RPMI7951 (cell line): ENCODE data around the gene CNN3. TPM values are rescaled to one million over a fixed set of nuclear protein-coding genes. Genes with fewer than 3 reads are reported as not detected.

Experiments used
- DNase-seq: peaks from one replicate; pipeline ENCODE4 v3.0.0-alpha.2; 2012; ENCODE audit warnings: low read depth
- total RNA-seq: library from RNA; depleted of rRNA; stranded (reverse); fragments of >200 nt; shearing (Covaris generic); gene quantifications from 2 replicates; pipeline ENCODE4 v1.2.3, GENCODE V29; 2014

CNN3 gene
- total RNA-seq, 1 experiment from 2014 or later: 321 TPM

DNA sequence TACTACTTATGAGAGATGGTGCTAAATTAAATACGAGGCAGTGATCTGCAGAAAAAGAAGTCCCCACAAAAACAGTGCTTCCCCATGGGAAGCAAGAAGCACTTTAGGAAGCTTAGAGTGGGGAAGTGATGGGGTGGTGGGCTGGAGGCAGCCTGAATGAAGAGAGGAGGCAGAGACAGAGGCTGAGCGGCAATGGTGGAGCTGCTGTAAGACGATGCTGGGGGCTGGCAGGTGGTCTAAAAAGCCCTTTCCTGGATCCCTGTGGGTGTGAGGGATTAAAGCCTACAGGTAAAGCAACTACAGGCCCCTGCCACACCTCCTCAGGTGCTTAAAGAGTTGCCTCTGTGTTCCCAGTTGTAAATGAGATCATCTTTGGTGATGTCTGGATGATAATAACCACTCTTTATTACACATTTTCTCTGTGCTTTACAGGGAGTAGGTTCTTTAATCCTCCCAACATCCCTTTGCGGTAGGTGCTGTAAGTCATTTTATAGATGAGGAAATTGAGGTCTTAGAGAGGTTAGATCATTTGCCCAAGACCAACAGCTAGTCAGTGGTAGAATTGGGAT, 39.2 kb downstream of the CNN3 start:
- no peak for DNase-seq

DNA sequence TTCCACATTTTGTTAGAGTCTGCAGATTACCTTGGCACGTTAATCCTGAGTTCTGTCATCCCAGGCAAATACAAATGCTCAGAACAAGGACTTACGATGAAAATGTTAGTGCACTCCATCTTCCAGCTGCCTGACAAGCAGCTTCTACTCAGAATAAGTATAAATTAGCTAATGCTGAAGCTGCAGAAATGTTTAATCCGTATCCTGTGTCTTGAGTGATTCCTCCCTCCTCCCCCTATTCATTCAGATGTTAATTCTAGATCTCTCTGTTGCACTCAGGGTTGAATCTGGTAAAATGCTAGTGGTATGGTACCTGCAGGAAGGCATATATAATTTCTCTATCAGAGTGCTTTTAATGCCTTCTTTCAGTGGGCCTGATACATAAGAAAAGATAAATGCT, 39.8 kb downstream of the CNN3 start:
- DNase-seq: no peak

DNA sequence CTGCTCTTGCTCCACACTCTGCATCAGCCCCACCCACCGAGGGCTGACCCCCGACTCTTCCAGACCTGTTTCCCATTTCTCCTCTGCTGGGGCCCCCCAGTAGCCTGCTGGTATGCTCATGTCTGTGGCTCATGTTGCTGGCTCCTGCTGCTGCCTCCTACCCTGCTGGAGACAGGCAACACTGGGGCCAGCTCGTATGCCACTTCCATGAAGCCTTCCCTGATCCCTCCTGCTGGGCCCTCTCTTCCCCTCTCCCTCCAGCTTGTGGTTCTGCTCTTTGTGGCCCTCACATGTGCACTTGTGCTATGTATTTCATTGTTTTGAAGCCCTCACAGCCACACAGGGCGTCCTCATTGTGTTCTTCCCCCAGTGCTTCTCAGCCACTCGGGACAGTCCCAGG, 40.5 kb downstream of the CNN3 start:
- no peak for DNase-seq

DNA sequence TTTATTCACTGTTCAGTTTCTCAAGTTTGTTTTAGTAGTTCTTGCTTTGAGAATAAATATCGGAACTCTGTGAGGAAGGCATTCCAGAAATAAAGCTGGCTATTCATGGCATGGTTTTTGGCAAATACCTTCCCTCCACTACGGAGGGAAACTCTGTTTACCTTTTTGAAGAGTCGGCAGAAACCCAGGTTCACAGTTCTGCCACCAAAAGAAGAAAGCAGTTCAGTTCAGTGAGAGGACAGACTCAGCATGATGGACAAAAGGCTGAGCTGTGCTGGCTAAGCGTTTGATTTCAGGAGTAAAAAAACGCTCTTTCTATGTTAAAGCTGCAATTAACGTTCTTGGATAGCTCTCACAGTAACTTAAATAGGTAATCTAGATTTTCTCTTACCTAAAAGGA, 42.4 kb downstream of the CNN3 start:
- no peak for DNase-seq

DNA sequence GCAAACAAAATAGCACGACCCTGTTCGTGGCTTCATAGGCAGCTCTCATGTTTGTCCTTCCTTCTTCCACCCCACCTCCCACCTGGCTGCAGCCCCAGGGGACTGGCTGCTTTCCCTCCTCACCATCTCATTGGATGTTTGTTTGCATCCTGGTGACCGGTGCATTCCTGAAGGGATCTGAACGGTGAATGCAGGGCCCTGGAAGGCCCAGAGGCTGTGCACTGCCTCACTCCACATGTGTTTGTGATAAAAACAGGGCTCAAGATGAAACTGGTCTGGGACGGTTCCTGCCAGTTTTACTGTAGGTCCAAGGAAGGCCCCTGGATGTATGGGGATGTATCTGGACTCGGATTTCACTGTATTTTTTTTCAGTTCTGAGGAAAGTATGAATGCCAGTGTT, 42.8 kb downstream of the CNN3 start:
- DNase-seq: peak; percentile 86

DNA sequence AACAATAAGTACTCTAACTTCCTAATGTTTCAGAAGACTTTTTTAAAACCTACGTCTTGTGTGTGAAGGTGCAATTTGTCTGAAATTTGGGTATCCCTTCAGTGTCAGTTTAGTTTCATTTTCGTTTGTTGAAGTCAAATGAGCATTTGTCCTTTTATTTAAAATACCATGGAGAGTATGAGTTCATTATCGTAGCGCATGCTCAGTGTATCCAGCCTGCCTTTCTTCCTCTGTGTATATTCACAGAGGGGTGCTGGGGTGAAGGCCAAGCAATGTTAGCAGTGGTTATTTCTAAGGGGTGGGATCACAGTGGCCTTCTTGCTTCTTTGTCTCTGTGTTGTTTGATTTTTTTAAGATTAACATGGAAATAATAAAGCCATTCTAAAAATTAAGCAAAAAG, 43.2 kb downstream of the CNN3 start:
- DNase-seq: peak; percentile 61

DNA sequence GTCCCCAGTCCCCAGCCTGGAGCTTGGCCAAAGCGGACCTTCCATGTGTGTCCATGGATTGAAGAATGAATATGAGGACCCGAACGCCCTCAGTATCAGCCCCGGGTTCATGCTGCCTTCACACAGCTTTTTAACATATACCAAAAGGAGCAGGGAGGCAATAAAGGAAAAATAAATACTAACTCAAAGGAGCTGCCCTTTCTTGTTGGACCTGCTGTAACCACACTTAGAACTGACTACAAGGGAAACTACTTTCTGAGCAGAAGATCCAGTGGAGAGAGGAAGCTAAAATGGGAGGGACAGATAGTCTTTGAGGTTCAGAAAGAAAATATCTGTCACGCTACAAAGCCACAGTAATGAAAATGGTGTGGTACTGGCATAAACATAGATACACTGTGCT, 48.6 kb downstream of the CNN3 start:
- DNase-seq: peak; percentile 37

DNA sequence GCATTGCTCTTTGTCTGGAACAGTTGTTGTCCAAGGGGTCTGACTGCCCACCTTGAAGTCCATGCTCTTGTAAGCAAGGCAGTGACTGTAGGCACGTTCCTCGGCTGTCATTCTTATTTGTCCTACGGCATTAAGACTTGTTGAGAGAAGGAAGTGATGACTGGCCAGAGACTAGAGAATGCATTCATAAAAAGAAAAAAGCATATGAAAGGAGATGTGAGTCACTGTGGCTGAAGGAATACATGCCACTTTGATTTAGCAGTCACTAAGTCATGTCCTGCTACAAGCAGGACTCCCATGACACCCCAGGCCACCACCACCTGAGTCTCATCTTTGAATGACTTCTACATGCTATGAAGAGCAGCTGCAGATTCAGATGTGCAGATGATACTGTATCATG, 50.5 kb downstream of the CNN3 start:
- DNase-seq: peak; percentile 80

DNA sequence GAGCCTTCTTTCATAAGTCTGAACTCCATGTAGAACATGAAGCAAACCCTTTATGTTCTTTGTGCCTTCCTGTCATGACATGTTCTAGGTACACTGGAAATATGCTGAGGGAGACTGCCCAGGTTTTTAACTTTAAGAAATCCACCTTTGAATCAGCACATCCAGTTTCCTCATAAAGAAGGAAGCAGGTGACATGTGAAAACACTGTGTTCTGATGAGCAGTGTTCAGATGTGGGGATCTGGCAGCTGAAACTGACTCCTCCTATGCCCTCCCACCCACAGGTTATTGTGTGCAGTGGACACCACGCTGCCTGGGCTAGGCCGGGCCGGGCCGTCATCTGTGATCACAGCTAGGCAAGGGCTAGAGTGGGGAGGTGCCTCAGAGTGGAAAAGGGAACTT, 51.1 kb downstream of the CNN3 start:
- DNase-seq: no peak

DNA sequence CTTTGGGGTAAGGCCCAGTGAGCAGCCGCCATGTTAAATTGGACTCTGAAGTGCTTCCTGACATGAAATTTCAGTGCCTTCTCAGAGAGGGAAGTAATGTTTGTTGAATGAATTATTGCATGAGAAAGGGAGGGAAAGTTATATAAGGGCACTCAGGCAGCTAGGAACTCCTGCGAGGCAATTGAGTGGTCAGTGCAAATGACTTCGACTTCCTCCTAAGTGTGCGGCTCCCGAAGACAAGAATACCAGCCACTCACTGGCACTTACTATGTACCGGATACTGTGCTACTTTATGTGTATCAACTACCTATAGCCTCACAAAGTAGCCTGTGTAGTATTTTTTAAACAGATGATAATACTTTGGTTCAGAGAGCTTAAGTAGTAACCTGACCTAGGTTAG, 52.5 kb downstream of the CNN3 start:
- no peak for DNase-seq

DNA sequence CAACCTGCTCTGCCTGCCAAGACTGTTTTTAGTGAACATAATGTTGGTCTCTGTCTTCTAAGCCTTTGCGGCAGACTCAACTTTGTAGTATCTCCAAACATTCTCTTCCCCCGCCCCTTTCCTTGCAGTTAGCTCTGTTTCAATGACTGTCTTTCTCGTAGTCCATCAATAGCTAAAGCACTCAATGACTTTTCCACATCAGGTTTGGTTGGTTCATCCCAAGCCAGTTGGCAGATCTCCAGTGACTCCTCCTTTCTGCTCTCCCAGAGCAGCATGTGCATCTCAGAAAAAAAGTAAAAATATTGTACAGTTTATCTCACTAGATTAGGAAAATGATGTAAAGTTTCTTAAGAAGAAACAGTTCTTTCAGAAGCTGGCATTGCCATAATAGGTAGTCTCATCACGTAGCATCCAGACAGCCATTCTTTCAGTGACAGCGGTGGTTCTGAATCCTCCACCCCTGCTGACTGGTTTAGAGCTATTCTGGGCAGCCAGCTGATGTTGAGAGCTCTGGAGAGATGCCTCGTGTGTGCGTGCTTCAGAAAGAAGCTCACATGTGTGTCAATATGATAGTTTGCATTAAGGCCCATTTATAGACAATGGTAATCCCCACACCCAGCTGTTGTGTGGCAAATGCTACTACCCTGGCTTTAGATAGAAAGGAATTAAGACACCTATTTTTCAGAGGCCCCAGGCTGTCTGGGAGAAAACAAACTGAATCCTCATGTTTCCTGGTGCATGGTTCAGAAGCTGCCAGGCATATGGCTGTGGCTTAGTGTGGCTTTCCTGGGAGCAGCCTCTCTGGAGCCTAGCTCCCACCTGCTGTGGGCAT, 53.2 kb downstream of the CNN3 start:
- peak; percentile 68 for DNase-seq

DNA sequence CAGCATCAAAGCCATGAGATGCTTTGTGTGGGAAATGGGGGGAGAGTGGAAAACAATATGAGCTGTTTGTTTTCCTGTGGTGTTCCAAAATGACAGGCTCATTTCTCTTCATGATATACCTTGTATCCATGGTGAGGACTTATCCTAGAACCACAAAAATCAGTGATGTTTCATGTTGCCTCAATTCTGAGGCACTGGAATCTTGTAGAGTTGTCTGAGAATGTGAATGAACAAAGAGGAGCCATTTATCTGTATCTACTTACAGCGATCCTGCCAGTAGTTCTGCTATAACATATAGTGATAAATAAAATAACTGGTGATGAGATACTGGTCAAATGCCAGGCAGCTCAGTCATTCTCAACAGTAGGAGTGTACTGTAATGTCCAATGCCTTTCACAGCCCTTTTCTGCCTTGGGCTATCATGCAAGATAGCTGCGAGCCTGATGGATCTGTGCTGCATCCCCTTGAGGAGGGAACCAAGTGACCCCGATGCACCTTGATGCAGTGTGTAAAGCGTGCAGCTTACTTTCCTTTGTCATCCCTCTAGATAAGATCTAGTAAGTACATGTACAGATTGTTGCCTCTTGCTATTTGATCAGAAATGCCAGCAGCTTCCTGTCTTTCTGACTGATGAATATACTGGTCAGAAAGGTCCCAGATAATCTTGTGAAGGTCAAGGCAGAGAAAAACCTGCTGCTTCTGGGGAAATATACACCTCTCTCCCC, 54.0 kb downstream of the CNN3 start:
- DNase-seq: no peak

DNA sequence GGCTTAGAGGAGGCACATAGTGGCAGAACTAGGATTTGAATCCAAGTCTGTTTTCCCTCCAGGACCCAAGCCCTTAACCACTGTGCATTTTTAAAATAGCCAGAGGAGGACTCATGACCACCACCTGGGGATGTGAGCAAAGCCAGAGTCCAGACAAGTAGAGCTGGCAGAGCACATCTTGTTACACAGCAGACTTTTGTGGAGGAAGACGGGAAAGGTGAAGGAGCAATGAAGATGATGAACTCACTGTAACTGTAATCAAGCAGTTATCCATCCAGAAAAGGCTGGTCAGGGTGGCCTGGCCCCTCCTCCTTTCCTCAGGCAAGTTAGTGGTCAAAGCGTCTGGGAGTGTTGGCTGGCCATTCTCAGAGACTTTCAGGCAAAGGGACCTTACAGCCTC, 55.9 kb downstream of the CNN3 start:
- DNase-seq: peak; percentile 73

DNA sequence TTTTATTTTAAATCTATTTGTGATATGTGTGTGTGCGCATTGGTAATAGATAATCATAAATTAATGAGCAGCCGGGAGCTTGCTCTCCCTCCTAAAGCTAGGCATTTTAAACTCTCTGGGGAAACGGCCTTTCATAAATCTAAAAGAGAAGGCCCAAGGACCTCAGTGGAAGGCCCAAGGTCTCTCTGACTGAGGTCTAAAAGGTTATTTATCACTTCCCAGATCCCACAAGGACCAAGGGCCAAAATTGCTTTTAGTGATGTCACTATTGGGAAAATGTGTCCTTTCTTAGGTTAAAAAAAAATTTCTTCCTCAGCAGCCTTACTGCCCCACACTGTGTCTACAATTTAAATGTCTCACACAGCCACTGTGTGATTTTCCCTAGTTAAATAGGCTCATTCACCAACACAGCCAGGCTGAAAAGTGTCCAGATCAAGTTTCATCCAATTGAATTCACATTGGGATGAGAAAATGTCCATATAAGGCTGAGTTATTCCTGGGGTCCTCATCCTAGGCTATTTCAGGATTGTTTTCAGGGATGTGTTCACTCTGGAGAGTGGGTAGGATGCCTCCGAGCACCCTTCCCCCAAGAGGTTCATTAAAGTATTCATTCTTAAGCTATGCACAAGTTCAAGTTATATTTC, 60.6 kb downstream of the CNN3 start:
- DNase-seq: peak; percentile 82

DNA sequence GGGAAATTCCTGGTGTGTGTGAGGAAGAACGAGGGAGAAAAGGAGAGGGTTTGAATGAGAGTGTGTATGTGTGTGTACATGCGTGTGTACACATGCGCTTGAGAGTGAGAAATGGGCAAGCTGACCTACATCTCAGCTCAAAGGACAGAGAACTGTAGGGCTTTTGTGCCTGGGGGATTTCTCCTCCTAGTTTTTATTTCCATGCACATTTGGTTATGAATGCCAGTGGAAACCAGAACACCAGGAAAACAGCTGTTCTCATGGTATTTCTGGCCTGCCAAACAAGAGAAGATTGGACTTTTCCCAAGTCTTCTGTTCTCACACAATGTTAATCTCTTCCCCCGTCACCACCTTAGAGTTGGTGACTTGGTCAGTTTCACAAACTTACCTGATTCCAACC, 61.5 kb downstream of the CNN3 start:
- DNase-seq: peak; percentile 94

DNA sequence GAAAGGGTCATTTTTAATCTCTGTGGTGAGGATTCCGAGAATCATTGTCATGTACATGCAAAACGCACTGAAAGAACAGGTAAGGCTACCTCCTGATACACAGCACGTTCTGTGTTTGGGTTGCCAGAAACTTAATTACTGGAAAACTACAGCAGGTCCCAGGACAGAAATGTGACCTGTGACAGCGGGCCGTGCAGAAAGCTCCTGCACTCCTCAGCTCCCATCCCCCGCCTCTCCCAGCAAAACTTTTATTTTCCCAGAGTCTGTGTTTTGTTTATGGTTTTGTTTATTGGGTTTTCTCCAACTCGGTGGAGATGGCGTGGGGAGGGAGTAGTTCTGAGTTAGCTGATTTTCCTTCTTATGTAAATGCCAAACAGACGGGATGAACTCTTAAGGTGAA, 62.1 kb downstream of the CNN3 start:
- no peak for DNase-seq

DNA sequence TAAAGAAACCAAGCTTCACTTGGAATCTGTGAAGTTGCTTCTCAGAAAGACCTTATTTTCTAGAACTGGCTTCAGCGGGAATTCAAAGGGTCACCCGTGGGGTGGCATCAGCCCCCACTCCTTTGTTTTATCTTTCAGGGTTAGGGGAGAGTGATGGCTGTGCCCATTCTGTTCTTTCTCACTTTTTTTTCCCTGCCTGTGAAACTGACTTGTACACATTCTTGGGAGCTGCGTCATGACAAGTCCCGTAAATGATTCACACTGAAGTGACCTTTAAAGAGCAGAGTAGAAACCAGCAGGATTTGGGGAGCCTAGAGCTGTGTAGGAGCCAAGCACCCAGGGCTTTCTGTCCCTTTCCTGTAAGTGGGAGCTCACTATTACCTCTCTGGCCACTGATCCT, 63.0 kb downstream of the CNN3 start:
- peak; percentile 90 for DNase-seq

DNA sequence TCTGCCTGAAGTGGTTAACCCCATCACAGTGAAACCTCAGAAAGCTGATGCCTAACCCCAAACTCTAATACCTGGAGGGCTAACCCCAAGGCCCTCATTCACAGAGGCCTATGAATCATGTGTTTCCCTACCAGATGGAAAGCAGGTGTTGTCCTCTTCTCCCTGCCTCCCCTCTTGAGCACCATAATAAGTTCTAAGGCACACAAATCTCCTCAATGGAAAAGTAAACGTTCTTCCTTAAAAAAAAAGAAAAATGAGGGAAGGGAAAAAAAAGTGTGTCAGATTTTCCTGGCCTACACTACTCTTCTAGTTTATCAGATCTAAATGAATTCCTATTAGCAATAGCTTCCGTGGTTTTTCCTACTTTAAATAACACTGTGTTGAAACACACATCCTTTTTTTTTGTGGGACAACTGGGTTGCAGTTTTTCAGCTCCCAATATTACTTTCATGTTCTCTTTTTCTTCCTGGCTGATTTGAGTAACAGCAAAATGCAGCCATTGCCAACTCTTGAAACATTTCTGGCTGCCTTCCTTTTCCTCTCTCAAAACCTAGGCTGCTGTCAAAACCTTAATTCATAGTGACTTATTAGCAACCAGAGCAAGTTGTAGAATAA, 63.5 kb downstream of the CNN3 start:
- DNase-seq: peak; percentile 72

DNA sequence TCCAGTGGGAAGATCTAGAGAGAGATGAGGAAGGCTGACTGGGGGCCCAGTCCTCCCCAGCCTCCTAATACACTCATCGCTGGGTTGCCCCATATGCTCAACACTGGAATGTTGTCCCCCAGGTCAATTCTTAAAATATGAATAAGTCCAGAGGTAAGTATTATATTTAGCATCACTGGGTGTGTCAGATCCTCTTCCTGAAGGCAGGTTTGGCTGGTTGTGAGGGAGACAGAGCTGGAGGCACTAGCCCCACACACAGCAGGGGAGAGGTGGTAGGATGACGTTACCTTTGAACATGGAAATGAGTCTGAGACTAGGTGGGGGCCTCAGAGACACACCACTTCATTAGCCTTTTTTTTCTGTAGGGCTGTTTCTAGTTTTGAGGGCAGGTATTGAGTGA, 64.2 kb downstream of the CNN3 start:
- DNase-seq: no peak

DNA sequence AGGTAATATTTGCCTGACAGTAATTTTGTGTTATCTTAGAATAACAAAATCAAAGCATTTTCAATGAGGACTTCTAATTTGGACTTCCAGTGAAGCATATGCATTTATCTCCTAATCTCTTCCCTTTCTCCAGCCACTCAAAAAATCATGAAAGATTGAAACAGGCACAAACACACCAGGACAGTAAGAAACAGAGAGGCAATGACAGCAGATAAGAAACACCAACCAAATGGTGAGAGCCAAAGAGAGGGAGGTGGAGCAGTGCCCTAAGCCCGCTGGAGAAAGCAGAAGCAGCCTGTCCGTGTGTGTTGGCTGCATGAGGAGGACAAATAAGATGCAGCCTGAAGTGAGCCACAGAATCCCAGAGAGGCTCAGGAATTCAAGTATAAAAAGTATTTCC, 67.7 kb downstream of the CNN3 start:
- DNase-seq: no peak

DNA sequence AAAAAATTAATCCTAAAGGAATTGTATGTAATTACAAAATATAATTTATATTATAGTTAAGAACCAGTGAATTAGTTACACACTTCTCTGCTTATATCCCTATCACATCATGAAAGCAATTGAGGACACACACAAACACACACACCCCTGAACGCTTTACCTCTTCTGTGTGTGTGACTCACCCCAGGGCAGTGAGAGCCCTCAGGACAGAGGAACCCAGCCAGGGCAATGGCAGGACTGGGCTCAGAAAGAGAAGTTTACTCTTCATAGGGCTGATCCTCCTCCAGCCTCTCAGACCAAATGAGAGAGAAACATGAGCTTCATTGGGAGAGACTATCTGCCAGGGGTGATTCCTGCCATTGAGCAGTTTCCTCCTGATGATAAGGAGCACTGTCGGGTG, 68.6 kb downstream of the CNN3 start:
- peak; percentile 71 for DNase-seq

DNA sequence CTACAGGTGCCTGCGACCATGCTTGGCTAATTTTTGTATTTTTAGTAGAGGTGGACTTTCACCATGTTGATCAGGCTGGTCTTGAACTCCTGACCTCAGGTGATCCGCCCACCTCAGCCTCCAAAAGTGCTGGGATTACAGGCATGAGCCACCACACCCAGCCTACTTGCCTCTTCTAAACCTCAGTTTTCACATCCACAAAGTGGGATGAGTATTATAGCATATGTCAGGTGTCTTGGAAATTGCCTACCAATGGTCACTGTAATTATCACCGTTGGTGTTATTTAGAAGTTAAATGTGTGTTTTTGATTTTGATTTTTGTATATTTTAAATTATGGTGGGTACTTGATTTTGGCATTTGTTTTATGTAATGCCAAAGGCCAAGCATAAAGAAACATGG, 70.0 kb downstream of the CNN3 start:
- no peak for DNase-seq
